Measurements from ENCODE around the gene ABCC4.

ABCC4 gene

GRCh38 chr13:95261956-95262355 is 39.3 kb downstream of the ABCC4 start:
- FAIRE-seq (no peak), DNase-seq (ENCODE audit: insufficient read length, low spot score) (no peak)

GRCh38 chr13:95260031-95260525 is 41.2 kb downstream of the ABCC4 start:
- no peak for FAIRE-seq
- DNase-seq (ENCODE audit: insufficient read length, low spot score): no peak

- peak; percentile 92 for FAIRE-seq
- no peak for DNase-seq (ENCODE audit: insufficient read length, low spot score)
Measured at GRCh38 chr13:95258619-95259194, 42.5 kb downstream of the ABCC4 start.

GRCh38 chr13:95258098-95258497 is 43.2 kb downstream of the ABCC4 start:
- no peak for FAIRE-seq
- DNase-seq (ENCODE audit: insufficient read length, low spot score): no peak

- DNase-seq (ENCODE audit: insufficient read length, low spot score): no peak
- FAIRE-seq: no peak
Measured at GRCh38 chr13:95256091-95256490, 45.2 kb downstream of the ABCC4 start.

- DNase-seq (ENCODE audit: insufficient read length, low spot score) (no peak), FAIRE-seq (no peak)
Measured at GRCh38 chr13:95255072-95255732, 46.0 kb downstream of the ABCC4 start.

- DNase-seq (ENCODE audit: insufficient read length, low spot score) (no peak), FAIRE-seq (no peak)
Measured at GRCh38 chr13:95254339-95254738, 46.9 kb downstream of the ABCC4 start.

- peak; percentile 56 for FAIRE-seq
Measured at GRCh38 chr13:95253033-95253432, 48.2 kb downstream of the ABCC4 start.

GRCh38 chr13:95251641-95252040 is 49.6 kb downstream of the ABCC4 start:
- DNase-seq (ENCODE audit: insufficient read length, low spot score) (no peak), FAIRE-seq (peak; percentile 4)

More at GRCh38 chr13:95253033-95253432, 48.2 kb downstream of the ABCC4 start:
- no peak for DNase-seq (ENCODE audit: insufficient read length, low spot score)

GRCh38 chr13:95250961-95251360 is 50.3 kb downstream of the ABCC4 start:
- no peak for FAIRE-seq

GRCh38 chr13:95248953-95249352 is 52.3 kb downstream of the ABCC4 start:
- peak; percentile 49 for FAIRE-seq
- DNase-seq (ENCODE audit: insufficient read length, low spot score): no peak

More at GRCh38 chr13:95250961-95251360, 50.3 kb downstream of the ABCC4 start:
- DNase-seq (ENCODE audit: insufficient read length, low spot score): no peak

- DNase-seq (ENCODE audit: insufficient read length, low spot score) (no peak), FAIRE-seq (no peak)
Measured at GRCh38 chr13:95247852-95248251, 53.4 kb downstream of the ABCC4 start.

GRCh38 chr13:95247171-95247570 is 54.1 kb downstream of the ABCC4 start:
- DNase-seq (ENCODE audit: insufficient read length, low spot score): no peak
- FAIRE-seq: no peak

GRCh38 chr13:95246292-95247082 is 54.8 kb downstream of the ABCC4 start:
- FAIRE-seq: no peak
- no peak for DNase-seq (ENCODE audit: insufficient read length, low spot score)

- FAIRE-seq: peak; percentile 59
- no peak for DNase-seq (ENCODE audit: insufficient read length, low spot score)
Measured at GRCh38 chr13:95245071-95245470, 56.2 kb downstream of the ABCC4 start.

- DNase-seq (ENCODE audit: insufficient read length, low spot score) (no peak), FAIRE-seq (no peak)
Measured at GRCh38 chr13:95243207-95243606, 58.0 kb downstream of the ABCC4 start.

- no peak for DNase-seq (ENCODE audit: insufficient read length, low spot score)
- FAIRE-seq: no peak
Measured at GRCh38 chr13:95241321-95241720, 59.9 kb downstream of the ABCC4 start.

GRCh38 chr13:95239283-95239682 is 62.0 kb downstream of the ABCC4 start:
- no peak for FAIRE-seq

GRCh38 chr13:95237310-95237870 is 63.9 kb downstream of the ABCC4 start:
- no peak for DNase-seq (ENCODE audit: insufficient read length, low spot score)
- no peak for FAIRE-seq

More at GRCh38 chr13:95239283-95239682, 62.0 kb downstream of the ABCC4 start:
- no peak for DNase-seq (ENCODE audit: insufficient read length, low spot score)

GRCh38 chr13:95236774-95237173 is 64.5 kb downstream of the ABCC4 start:
- DNase-seq (ENCODE audit: insufficient read length, low spot score) (no peak), FAIRE-seq (no peak)

- FAIRE-seq (peak; percentile 78), DNase-seq (ENCODE audit: insufficient read length, low spot score) (no peak)
Measured at GRCh38 chr13:95235974-95236373, 65.3 kb downstream of the ABCC4 start.
